Endometrial microvascular endothelial cells (primary cell): ENCODE measurements around the gene CHCHD6. TPM values are rescaled to one million over a fixed set of nuclear protein-coding genes. Genes with fewer than 3 reads are reported as not detected.

ENCODE experiments used
- in situ Hi-C: cut with HindIII; loops from 2 replicates; pipeline ENCODE4 v1.10.0; 2017; ENCODE audit warnings: low sequenced_read_pairs, low pct_unique_long_range_greater_than_20kb; ENCODE audit errors: inconsistent ontology term
- total RNA-seq: library from RNA; depleted of rRNA; stranded (reverse); fragments of >200 nt; gene quantifications from one replicate; pipeline ENCODE4 v1.2.3, GENCODE V29; 2015; ENCODE audit errors: inconsistent ontology term

Gene CHCHD6
- total RNA-seq, 1 donor from 2014 or later: 18.3 TPM

DNA sequence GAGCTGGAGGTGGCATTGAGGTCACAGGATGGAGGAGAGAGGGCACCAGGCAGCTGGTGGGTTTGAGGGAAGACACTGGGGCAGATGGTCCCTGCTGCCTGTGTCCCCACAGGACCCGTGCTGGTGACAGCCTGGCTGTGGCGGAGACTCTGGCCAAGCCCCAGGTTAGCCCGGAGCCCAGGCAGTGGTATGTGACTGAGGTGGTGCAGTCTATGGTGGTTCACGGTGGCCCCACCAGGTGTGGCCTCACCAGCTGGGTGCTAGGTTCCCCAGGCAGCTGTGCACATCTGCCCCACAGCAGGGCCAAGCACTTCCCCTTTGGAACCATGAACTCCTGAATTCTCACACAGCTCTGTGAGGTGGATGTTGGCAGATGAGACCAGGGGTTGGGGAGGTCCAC lies 294.3 kb downstream of the CHCHD6 start:
- in situ Hi-C loops: no loop called here

DNA sequence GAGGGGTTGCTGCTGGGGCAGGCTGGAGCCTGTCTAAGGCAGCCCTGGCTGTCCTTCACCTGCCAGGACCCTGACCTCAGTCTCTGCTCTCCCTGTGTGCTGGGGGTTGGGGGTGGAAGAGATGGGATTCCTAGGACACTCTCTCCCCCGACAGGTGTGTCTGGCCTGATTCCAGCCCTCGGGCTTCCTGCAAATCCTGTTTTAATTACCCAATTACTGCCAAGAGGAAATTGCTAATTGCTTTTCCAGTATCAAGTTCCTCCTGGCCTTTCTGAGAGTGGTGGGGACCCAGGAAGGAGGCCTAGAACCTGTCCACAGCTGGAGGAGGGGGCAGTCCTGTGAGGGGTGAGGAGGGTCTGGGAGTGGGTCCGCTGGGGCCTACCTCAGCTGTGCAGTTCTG lies 294.7 kb downstream of the CHCHD6 start:
- in situ Hi-C loops: no loop called here

DNA sequence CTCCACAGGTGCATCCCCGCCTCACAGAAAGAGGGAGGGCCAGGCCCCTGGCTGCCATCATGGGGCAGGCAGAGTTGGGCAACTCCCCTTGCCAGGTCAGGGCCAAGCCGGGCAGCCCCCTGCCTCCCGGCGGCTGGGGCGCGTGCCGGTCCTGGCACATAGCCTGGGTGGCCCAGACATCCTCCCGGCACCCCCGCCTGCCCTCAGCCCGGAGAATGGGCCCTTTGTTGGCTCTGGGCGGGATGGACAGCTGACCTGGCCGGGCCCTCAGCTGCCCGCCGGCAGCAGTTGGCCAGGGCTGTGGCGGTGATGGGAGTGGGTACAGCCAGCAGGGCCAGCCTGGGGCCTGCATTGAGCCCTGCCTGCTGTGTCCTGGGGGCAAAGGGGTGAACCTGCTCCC lies 295.3 kb downstream of the CHCHD6 start:
- in situ Hi-C loops: no loop called here

DNA sequence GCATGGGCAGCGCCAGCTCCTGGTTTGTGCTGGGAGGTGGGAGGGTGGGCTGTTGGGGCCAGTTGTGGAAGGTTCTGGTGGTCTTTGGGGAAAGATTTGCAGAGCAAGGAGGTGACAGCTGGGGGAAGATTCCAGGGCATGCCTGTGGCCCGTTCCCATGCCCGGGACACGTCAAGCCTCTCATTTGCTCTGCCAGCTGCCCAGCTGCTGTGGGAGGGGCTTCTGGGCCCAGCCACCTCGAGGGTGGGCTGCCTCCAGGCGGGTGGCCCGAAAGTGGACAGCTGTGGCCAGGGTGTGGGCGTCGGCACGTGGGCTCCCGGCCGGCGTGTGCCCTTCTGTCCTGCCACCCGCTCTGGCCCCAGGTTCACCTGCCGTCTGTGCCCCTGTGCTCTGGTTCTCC lies 296.1 kb downstream of the CHCHD6 start:
- in situ Hi-C loops: no loop called here

DNA sequence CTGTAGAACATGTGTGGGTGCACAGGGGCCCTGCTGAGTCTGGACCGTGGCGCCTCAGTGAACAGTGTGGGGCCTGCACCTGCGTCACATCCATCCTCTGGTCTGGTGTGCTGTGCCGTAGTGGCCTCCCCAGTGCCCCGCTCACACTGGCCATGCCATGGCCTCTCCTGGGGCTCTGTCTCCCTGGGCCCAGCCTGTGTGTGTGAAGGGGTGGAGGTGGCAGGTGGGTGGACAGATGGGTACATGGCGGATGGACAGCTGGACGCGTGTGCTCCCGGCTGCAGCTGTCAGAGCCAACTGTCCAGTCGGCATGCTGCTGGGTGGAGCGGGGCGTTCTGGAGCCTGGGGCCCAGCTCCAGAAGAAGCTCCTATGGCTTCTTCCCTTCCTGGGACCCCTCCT lies 296.7 kb downstream of the CHCHD6 start:
- in situ Hi-C loops: no loop called here

DNA sequence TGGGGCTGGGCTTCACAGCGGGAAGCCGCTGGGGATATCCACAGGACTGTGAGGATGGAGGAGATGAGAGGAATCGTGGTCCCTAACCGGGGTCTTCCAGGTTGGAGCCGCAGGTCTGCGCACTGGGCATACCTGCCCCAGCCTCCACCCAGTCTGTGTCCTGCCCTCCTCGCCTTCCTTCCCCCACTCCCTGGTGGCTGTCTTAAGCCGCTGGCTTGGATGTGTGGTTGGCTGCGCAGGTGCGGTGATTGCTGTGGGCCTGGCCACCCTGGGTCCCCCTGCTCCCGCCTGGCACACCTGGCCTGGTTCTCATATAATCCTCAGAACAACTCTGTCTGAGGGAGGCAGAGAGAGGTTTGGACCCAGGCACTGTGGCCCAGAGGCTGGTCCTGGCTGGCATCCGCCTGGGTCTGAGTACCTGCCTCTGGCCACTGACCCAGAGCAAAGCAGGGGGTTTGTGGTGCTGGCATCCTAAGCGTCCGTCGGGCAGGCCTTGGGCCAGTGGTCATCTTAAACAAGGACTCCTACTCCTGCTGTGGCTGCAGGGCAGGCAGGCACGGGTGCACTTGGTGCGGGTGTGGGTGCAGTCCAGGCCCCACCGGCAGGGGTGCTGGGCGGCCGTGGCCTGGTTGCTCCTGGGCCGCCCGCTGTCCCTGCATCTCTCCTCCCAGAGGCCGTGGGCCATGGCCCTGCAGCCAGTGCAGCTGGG lies 297.6 kb downstream of the CHCHD6 start:
- in situ Hi-C loops: no loop called here

DNA sequence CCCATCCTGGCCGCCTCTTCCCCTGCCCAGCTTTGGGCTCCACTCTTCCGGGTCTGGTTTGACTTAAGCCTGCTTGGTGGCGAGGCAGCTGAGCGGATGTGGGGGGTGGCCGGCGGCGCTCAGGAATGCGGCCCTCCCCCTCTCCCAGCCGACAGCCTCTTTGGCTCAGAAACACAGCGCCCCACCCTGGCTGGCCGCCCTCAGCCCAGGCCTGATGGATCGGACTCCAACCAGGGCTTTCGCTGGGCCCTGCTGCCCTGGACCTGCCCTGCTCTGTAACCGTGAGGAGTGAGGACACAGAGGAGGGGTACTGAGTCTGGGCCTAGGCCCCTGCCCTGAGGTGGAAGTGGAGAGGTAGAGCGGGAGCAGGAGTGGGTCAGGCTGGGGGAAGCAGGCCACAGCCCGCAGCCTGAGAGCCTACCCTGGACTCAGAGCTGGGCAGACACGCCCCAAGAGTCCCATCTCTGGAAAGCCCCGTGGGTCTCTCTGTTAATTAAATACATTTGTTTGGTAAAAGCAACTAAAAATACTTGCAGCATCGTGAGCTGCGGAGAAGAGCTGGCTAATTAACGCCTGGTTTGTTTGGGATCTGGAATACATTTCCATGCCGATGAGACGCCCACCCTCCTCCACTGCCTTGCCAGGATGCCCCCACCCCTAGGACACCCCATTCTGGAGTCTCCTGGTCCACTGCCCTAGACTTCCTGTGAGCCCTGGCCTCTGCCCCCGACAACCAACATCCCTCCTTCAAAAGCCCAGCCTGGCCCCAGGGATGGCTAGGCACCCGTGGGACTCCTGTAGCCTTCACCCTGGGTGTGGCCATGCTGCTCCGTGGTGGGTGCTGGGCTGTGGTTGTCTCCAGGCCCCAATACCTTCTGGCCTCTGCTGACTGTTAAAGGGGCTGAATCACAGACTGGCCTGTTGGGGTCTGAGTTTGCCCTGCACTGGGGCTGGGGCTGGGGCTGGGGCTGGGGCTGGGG lies 298.4 kb downstream of the CHCHD6 start:
- in situ Hi-C loops: no loop called here

DNA sequence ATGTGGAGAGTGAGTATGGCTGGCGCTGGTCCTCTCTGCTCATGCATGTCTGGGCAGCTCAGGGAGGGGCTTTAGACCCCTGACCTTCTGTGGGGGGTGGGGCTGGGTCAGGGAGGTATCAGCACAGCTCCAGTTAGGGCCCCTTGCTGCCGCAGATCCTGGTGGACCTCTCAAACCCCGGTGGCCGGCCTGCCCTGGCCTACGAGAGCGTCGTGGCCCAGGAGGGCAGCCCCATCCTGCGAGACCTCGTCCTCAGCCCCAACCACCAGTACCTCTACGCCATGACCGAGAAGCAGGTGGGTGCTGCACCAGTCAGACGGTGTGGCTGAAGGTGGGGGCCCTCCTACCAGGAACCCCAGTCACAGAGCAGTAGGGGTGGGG lies 299.1 kb downstream of the CHCHD6 start:
- in situ Hi-C loops: no loop called here

DNA sequence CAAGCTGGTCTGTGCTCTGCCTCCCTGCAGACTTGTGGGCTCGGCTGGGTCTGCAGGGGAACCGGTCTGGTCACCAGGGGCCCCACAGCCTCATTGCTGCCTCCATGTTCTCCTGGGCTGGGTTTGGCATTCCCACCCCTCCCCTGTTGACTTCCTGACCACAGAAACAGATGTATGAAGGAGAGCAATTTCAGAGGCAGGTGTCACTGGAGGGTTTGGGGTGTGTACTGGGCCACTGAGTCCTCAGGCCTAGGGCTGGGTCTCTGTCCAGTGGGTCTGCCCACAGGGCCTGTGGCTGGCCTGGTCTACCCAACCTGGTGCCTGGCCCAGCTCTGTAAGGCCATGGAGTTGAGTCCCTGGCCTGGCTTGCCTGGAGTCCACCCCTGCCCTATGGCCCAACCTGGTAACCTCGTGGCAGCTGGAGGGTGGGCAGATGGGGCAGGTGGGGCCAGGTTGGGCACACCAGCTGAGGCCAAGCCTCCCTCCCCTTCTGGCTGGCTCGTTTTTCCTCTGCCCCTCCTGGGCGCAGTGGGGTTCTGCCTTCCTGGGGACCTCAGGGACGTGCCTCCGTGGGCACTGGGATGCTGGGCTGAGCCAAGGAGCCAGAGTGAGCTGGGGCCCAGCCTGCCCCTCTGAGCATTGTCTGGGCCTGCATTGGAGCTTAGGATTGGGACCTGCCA lies 299.7 kb downstream of the CHCHD6 start:
- in situ Hi-C loops: no loop called here

DNA sequence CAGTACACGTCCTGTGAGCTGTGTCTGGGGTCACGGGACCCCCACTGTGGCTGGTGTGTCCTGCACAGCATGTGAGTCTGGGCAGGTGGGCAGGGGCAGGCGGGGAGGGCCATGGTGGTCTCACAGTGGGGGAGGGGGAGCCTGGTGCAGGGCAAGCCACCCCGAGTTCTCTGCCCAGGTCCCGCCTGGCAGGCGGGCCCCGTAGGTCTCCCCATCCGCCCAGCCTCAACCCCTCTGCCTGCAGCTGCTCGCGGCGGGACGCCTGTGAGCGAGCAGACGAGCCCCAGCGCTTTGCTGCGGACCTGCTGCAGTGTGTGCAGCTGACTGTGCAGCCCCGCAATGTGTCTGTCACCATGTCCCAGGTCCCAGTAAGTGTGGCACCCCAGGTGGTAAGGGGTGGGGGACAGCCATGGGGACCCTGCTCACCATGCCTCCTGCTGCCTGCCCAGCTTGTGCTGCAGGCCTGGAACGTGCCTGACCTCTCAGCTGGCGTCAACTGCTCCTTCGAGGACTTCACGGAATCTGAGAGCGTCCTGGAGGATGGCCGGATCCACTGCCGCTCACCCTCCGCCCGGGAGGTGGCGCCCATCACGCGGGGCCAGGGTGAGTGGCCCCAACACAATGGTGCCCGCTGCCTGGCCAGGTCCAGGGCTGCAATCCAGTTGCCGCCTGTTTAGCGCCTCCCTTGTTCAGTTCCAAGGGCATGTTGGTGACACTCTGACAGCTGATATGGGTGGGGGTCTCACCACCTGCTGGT lies 300.8 kb downstream of the CHCHD6 start:
- in situ Hi-C loops: no loop called here

DNA sequence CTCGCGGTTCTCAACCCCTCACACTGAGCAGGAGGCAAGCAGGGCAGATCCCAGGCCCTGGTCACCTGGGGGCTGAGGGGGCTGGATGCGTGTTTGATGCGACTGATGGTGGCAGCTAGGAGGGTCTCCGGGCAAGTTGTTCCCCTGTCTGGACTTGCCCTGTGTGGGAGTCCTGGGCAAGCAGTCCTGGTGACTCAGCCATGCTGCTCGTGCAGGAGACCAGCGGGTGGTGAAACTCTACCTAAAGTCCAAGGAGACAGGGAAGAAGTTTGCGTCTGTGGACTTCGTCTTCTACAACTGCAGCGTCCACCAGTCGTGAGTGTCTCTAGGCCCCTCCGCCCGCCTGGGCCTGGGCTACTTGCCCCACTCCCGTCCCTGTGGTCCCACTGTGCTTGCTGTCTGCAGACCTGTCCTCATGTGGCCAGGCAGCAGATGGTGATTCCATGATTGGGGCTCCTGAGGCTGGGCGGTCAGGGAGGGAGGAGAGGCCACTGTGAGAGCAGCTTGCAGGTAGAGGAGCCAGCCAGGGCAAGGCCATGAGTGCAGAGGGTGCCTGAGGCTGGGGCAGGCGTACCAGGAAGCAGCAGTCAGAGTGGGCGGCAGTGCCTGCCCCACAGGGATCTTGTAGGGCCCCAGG lies 301.9 kb downstream of the CHCHD6 start:
- in situ Hi-C loops: no loop called here

DNA sequence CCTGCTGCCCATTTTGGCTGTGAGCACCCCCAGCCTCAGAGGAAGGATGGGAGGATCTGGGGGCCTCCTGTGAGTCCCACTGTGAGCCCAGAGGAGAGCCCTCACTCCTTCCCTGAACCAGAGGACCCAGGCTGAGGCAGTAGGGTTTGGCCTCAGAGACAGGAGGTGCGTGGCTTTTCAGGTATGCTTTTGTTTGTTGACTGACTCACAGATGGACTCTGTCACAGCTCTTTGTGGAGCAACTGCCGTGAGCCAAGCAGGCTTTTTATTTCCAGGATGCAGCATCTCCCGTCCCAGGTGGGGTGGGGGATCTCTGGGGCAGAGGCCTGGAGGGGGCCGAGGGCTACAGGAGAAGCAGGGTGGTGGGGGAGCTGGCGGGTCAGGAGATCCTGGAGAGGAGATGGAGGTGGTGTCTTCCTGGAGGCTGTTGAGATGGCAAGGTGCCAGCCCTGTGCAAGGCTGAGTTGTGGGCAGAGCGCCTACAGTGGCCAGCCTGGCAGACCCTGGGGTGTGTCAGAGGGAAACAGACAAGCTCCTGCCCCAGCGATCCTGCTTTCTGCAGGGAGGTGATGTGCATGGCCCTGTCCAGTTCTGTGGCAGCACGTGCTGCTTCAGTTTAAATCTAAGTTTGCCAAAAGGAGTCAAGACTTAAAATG lies 302.9 kb downstream of the CHCHD6 start:
- in situ Hi-C loops: no loop called here

DNA sequence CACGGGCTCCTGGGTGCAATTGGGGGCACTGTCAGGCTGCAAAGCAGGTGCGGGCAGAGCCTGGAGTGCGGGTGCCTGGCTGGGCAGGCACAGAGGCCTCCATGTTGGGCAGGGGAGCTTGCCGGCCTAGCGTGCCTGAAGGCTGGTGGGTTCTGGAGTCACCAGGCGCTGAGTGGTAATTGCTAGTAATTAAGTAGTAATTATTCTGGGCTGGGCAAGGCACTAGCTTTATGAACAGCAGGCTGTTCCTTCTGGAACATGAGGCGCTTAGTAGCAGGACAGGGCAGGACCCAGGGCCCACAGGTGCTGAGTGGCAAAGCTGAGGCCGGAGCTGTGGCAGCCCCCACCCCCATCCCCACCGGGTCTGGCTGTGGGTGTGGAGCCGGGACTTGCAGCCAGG lies 304.2 kb downstream of the CHCHD6 start:
- in situ Hi-C loops: no loop called here

DNA sequence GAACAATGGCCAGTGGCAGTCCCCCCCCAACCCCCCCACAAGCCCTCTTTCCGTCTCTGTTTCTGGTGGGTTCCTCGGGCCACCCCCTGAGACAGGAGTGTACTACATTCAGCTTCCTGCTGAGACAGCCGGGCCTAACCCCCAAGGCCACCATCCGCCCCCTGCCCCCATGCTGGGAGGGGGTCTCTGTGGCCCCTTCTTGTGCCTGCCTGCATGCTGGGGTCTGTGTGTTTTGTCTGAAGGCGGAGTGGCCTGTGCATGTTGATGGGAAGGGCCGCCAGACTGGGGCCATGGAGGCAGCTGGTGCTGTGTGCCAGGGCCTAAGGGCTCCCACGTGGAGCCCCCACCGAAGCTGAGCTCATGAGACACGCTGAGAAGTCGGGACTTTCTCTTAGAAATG lies 305.5 kb downstream of the CHCHD6 start:
- in situ Hi-C loops: no loop called here
